Stimulated activated naive CD4-positive, alpha-beta T cell treated with Interleukin-2 at 50 U/mL for 16 hours (primary cell): Measurements from ENCODE around the gene DOCK9.

ENCODE experiments used
- DNase-seq: peaks from one replicate; lab custom pipeline; 2025; lab: John Stamatoyannopoulos, UW

Gene DOCK9

DNA sequence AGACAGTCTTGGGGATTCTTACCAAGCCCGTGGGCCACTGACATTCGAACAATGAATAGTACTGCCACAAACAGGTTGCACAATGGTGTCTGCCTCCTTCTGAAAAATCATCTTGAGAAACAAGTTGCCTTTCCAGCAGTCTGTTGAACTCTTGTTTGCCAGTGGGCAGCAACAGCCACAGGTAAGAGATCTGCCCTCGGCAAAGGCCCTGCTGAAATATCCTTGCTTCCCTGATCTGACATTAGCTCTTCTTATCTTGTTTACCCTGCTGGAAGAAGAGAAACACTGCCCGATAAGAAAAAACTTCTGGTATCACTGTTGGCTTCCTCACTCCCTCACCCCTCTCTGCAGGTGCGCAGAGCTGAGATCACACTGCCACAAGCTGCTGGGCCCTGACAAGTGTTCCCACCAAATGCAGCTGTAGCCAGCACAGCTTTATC, 2.0 kb downstream of the DOCK9 start:
- no peak for DNase-seq

- no peak for DNase-seq
Observed at GRCh38 chr13:98974053-98974452, 3.8 kb downstream of the DOCK9 start.

DNA sequence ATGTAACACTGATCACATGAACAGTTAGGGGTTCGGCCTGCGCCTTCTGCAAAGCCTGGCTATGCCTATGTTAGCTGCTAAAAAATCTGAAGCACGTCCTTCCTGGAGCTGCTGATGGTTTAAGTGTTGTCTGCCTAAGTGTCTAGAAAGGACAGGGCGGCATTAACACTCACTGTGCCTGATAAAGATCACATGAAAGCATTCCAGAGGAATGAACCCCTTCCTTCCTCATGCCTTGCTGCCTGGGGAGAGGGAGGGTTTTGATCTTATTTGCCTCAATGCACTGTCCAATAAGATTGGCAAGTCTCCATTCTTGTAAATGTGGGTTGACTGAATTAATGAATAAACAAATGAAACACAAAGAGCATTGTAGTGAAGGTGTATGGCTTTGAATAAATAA, 5.2 kb downstream of the DOCK9 start:
- DNase-seq: no peak

GRCh38 chr13:98972059-98972458, 5.8 kb downstream of the DOCK9 start:
- no peak for DNase-seq

DNA sequence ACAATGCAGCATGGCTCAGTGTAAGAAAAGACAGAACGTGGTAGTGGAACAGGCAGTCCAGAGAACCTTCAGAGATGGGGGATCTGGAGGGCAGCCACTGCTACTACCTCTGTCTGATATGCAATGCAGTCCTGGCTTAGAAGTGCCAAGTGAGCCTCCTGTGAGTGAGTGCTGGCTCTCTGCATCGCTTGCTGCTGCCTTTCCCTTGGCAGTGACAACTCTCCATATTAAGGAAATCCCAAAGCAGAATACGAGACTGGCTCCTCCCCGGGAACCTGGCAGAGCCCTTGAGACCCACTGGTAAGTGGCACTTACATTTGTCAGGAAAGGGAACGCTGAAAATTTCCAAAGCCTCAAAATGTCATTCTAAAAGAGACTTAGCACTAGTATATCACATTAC, 7.5 kb downstream of the DOCK9 start:
- DNase-seq: no peak

GRCh38 chr13:98967491-98967890, 10.4 kb downstream of the DOCK9 start:
- DNase-seq: no peak

DNA sequence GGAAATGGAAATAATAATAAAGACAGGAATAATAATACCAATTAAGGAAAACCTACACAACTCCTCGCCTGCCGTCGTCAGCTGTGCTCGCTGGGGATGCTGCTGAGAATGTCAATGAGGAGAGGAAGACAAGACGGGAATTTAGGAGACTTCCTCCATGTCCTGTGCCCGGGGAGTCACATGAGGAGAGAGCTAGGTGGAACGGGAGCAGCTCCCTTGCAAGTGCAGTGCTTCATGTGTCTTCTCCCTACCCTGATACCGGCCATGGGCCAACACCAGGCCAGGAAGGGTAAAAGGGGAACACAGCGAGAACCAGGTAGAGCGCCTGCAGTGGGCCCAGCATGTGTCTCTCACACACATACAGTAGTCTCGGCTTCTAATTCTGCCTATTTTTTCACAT, 11.8 kb downstream of the DOCK9 start:
- DNase-seq: no peak

- DNase-seq: no peak
Observed at GRCh38 chr13:98965325-98965724, 12.5 kb downstream of the DOCK9 start.

- DNase-seq: no peak
Observed at GRCh38 chr13:98963917-98964316, 13.9 kb downstream of the DOCK9 start.

DNA sequence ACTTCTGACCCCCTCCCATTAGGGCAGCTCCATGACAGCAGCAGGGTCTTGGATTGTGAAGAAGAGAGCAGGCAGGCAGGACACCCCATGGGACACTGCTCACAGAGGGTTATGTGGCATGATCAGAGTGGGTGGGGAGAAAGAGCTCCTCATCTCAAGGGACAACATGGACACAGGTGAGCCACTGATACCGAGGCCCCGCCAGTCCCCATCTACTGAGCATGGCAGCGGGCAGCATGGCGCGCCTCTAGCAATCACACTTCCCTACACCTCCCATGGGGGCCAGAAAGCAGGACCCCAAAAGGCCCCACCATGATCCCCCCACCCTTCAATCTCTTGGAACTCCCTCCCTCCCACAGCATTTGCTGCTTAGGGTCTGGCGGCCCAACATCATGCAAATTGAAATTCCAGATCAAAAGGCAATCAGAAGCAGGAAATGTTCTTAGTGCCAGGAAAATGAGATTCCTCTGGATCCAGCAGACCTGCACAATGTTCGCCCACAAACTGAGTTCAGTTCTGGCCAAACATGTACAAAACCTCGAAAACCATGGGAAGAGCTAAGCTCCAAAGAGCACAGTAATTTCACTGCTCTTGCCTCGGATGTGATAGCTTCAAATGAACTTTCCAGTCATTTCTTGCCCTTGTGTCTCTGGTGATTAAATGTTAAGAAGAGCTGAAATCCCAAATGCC, 14.8 kb downstream of the DOCK9 start:
- no peak for DNase-seq

GRCh38 chr13:98961503-98962105, 16.3 kb downstream of the DOCK9 start:
- no peak for DNase-seq

- no peak for DNase-seq
Observed at GRCh38 chr13:98960606-98961502, 17.0 kb downstream of the DOCK9 start.

GRCh38 chr13:98959786-98960605, 17.9 kb downstream of the DOCK9 start:
- DNase-seq: no peak

GRCh38 chr13:98959291-98959690, 18.6 kb downstream of the DOCK9 start:
- DNase-seq: no peak

- no peak for DNase-seq
Observed at GRCh38 chr13:98958443-98958794, 19.4 kb downstream of the DOCK9 start.

- DNase-seq: no peak
Observed at GRCh38 chr13:98957731-98958442, 20.0 kb downstream of the DOCK9 start.

DNA sequence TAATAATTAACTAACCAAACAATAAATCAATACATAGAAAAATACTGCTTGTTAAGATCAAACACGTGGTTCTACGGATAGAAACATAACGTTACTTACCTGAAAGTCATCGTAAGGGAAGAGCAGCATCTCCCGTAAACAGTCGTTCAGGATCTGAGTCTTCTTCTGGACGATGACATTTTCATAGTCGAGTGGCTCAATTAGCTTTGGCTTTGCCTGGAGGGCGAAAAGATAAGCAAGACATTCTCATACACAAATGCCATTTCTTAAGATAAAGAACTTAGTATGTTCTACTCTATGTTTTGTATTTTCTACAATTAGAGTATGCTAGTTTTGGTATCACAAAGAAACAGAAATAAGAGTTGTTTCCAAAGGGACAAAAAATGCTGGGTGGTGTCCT, 22.5 kb downstream of the DOCK9 start:
- DNase-seq: no peak

DNA sequence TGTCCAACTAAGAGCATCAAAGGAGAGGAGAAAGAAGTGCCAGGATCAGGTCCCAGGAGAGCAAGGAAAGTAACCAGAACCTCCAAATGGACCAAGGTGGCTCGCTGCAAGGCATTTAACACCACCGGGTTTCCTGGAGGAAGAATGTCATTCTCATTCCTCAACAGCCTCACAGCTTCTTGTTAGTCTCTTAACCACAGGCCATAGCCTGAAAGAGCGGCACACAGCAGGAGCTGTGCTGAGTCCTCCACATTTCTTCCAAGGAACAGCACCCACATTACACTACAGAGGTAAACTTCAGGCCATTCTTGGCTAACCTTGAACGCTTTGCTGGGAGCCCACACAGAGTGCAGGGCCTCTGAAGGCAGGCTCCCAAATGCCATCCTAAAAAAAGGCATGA, 23.6 kb downstream of the DOCK9 start:
- no peak for DNase-seq

DNA sequence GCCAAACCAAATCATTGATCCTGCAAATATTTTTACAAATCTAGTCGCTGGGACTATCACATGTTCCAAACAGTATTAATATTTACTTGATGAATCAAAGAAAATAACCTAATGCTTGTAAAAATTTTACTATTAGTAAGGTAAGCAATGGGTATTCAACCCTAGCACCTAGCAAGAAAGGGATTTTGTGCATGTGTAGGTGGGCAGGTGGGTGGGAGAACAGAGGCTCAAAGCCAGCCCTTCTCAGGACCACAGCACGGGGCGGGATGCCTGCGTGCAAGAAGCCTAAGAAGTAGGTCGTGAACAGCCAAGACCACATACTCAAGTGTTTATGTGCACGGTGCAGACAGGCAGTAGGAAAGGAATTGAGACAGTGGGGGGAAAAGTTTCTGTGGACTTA, 26.6 kb downstream of the DOCK9 start:
- DNase-seq: no peak

DNA sequence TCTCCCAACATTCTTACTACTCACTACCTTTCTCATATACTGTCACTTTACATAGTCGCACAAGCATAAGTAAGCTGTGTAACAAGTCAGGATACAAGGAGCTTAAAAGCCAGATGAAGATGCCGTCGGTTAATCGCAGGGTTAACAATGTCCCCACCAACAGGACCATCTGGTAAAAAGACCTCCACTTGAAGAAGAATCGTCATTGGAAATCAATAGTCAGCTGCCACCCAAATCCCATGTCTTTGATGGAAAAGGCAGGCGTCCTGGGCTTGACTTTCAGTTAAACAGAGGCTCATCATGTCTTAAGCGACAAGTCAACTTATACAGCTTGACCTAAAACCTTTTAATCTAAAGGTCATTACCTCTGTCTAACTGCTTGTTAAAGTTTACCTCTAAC, 27.2 kb downstream of the DOCK9 start:
- DNase-seq: no peak

DNA sequence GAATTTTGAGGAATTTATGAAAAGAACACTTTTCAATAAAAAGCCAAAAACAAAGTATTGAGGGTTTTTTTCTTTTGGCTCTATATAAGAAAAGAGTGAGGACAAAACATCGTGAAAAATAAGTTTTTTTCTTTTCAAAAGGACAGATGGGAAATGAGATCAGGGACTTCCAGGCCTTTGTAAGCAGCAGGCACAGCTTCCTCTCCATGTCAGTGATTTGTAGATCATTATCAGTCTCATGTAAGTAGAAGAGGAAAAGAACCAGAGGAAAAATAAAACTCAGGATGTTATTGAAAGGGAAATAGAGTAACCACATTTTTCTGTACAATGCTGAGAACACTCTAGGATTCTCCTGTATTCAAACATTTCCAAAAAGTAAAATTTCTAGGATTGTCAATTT, 29.9 kb downstream of the DOCK9 start:
- DNase-seq: no peak
